CD4-positive, alpha-beta T cell treated with Interleukin-1 beta for 1 hour (primary cell): ENCODE measurements around the gene ARV1.

ENCODE experiments used
- DNase-seq, 2 donors: peaks; one replicate each; pipeline ENCODE4 v3.0.0-alpha.2; 2020 to 2022

Gene ARV1

GRCh38 chr1:230978491-230979388 is at the start of gene ARV1, which contains the start of gene TTC13:
ARV1 (plus strand) TSS chr1:230979094; CDS start chr1:230979106, 12 bp downstream.
TTC13 (minus strand) TSS chr1:230978861; CDS start chr1:230978830, 31 bp downstream.
- peak; percentile 98 to 99 for DNase-seq

- no peak for DNase-seq
These were observed 47.9 kb upstream of the ARV1 start for GRCh38 chr1:230930986-230931385.

DNA sequence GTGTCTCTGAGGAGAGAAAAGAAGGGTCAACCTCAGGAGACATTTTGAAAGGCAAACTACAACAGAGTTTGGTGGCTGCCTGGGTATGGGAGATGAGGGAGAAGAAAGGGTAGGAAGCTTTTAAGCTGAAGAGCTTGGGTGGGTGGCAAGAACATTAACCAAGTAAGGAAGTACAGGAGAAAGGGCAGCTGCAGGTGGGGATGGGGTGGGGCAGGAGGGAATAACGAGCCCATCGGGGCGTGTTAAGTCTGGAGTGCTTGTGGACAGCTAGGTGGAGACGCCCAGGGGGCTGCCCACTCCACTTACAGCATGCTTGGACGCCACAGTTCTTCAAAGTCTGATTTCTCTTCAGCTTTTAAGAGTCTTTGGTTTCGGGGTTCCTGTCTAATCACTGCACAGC is 43.0 kb upstream of the ARV1 start:
- no peak for DNase-seq

- no peak for DNase-seq
These were observed 42.4 kb upstream of the ARV1 start for GRCh38 chr1:230936475-230936874.

DNA sequence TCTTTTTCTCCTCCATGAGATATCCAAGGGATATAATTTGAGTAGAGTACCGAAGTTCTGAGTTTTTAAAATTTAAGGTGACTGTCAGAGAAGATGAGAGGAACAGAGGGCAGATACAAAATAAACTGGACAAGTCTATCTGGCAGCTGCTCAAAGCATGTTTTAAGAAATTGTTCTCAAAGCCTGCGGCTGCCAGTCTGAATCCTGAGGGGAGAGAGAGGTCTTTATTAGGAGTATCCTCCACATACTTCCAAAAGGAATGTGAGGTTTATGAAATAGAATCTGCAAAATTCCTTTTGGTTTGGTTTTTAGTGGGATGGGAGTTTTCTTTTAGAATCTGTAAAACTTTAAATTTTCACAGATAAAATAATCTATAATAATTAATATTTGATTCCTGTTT is 41.5 kb upstream of the ARV1 start:
- no peak for DNase-seq

DNA sequence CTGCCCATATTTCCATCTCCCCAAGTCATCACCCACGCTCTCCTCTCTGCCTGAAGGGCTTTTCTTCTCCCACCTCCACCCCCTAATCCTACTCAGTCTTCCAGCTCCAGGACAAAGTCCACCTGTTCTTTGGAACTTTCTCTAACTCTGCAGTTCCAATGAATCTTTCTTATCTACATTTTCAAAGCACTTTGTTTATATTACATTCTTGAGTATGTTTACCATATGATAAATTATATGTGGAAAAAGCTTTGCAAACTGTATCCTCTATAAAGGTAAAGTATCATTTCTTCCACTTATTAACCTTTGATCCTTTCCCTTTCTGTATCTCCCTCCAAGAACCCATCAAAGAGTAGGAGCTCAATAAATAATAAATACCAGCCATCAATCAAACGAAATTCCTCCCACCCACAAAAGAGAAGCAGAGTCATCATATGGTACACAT is 39.9 kb upstream of the ARV1 start:
- no peak for DNase-seq

DNA sequence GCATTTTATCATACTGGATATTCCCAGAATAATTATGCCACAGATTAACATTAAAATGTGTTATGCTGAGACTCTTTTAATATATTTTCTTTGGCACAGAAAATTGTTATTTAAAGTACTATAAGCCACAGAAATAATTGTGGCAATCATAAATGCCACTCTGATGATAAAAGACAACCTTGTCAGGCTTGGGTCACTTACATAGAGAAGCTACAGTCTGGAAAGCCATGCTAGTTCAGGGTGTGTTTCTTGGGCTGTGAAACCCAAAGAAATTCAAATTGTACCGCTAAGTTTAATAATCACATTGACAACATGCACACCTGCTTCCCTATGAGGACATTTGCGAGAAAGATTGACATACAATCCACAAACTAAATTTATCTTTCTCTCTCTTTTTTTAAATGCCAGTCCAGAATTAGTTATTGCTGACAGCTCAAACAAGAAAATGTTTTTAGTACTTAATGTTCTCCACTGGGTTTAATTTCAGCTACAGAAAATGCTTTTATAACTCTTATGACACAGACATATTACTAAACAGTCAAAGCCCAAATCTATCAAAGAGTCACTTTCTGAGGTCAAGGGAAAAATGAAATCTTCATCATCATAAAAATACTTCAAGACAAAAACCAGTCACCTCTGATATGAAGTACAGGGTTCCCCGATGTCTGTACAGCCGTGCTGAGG is 38.9 kb upstream of the ARV1 start:
- DNase-seq: no peak

DNA sequence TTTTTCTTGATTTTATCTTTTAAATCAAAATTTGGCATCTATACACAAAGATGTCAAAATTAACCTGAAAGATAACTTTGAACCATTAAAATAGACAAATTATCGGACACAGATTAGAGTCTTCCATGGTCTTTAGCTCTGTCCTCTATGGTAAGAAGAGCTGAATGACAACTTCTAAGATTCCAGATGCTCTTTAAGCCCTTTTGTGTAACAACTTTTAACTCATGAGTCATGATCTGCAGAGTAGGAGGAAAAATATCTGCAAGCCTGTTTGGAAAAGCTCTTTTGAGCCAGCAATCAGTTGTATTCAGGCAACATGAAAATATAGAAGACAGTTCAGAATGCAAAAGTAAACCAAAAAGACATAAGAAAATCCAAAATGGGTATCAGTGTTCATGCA is 38.0 kb upstream of the ARV1 start:
- no peak for DNase-seq

GRCh38 chr1:230943048-230943593 is 35.8 kb upstream of the ARV1 start:
- no peak for DNase-seq

DNA sequence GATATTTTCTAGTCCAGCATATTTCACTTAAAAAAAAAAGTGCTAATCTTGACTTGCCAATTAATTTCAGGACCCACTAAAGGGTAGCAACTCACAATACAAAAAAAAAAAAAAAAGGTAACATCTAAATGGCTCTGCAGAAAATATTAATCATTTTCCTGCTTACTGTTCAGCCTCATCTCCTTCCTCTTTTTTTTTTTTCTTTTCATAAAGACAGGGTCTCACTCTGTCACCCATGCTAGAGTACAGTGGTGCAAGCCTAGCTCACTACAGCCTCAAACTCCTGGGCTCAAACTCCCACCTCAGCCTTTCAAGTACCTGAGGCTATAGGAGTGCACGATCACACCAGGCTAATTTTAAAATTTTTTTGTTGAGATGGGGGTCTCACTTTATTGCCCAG is 30.6 kb upstream of the ARV1 start:
- no peak for DNase-seq

- no peak for DNase-seq
These were observed 30.0 kb upstream of the ARV1 start for GRCh38 chr1:230948903-230949302.

GRCh38 chr1:230950404-230950803 is 28.5 kb upstream of the ARV1 start:
- DNase-seq: no peak

DNA sequence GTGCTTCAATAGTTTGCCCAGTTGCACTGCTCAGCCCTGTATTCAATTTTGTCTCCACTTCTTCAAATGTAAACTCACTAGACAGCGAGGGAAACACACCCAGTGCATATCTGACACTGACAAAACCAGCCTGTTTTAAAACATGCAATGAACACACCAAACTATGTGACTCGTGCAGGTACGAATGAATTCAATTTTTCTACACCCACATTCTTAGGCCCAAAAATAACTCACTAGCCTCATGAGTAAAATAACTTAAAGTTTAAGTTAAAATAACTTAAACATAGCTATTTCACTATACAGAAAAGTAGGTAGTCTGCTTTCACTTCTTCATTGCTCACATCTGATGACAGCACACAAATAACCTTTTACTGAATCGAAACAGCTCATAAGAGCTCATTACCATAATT is 21.3 kb upstream of the ARV1 start:
- DNase-seq: no peak

DNA sequence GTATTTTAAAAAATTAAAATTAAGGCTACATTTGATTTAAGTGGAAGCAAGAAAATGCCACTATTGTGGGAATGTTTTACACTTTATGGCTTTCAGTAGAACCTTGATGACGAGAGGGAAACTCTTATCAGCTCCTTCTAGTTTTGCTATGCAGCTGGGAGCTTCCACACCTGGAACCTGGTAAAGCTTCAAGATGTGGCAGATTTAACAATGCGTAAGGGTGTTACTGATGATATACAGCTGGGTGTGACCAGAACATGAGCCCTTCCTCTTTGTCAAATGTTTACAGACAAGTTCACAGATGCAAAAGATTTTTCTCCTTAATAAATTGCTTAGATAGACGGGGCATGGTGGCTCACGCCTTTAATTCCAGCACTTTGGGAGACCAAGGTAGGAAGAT is 20.5 kb upstream of the ARV1 start:
- no peak for DNase-seq

DNA sequence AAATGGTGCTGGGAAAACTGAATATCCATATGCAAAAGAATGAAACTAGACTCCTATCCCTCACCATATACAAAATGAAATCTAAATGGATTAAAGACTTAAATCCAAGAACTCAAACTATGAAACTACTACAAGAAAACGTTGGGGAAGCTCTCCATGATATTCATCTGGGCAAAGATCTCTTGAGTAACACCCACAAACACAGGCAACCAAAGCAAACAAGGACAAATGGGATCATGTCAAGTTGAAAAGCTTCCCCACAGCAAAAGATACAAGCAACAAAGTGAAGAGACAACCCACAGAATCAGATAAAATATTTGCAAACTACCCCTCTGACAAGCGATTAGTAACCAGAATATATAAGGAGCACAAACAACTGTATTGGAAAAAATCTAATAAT is 14.0 kb upstream of the ARV1 start:
- DNase-seq: no peak

DNA sequence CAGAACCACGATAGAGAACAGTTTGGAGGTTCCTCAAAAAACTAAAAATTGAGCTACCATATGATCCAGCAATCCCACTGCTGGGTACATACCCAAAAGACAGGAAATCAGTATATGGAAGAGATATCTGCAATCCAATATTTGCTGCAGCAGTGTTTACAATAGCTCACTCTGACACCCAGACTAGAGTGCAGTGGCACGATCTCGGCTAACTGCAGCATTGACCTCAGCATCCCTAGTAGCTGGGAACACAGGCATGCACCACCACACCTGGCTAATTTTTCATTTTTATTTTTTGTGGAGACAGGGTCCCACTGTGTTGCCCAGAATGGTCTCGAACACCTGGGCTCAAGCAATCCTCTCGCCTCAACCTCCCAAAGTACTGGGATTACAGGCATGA is 13.4 kb upstream of the ARV1 start:
- DNase-seq: no peak

- DNase-seq: no peak
These were observed 12.5 kb upstream of the ARV1 start for GRCh38 chr1:230966358-230966873.

GRCh38 chr1:230970432-230970831 is 8.5 kb upstream of the ARV1 start:
- no peak for DNase-seq

DNA sequence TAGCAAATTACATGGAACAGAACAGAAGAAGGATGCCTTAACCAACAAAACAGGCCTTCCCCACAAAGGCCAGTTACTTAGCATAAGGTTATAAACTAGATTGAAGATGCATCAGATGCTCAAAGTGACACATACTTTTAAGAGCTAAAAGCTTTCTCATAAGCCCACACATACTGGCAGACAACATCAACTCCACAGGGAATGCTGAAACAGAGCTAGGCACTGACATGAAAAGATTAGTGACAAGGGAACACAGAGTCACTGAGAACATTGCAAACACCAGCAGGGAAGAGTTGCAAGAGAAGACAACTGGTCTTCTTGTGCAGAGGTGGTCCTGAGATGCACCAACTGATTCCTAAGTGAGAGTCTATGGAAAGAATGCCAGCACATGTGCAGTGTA is 7.1 kb upstream of the ARV1 start:
- no peak for DNase-seq

DNA sequence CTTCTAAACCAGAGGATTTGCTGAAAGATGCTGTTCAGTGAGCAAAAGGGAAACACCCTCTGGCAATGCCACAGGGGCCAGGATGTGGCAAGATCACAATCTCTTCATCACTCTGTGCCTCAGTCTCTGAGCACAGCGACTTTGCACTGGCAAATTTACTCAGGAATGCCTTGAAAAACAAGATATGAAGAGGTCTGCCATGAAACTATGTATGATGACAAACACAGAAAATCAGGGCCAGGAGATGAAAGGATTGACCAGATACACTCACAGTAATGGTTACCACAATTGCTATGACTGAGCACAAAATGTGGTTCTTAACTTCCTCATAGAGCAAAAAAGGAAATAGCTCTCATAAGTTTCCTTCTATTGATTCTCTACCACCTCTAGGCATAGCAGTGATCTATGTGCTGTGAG is 6.0 kb upstream of the ARV1 start:
- peak; percentile 56 to 70 for DNase-seq

GRCh38 chr1:230975636-230976035 is 3.3 kb upstream of the ARV1 start:
- DNase-seq: no peak

DNA sequence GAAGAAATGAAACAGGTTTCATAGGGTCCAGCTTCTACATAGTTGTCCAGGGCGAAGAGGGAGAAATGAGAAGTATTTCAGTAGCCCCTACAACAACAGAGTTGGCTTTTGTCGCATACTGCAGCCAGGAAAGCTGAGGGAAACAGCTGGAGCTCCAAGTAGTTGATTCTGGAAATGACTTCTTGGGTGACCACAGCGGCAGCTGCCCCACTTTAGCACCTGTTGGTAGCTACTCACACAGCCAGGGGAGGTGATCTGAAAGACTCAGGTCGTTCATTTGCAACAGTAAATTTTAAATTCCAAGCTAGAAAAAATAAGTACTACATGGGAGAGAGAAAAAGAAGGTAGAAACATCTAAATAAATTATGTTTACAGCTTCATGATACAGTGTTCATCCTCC is 2.5 kb upstream of the ARV1 start:
- no peak for DNase-seq
